Endothelial cell of coronary artery (primary cell): ENCODE data around the gene BRIP1. TPM values are rescaled to one million over a fixed set of nuclear protein-coding genes. Genes with fewer than 3 reads are reported as not detected.

Source experiments
- total RNA-seq: library from RNA; depleted of rRNA; stranded (reverse); fragments of >200 nt; gene quantifications from 2 replicates; pipeline ENCODE4 v1.2.3, GENCODE V29; 2014

BRIP1 gene
- 5.1 and 6.4 TPM in 2 replicates for total RNA-seq

GRCh38 chr17:61862975-61863800 lies at the start of gene BRIP1:
TSS of gene BRIP1 (minus strand) at chr17:61863528. CDS start at chr17:61861539, 1,989 bp downstream.

Other genes starting within 250 kb of the BRIP1 start
- gene INTS2, start 64.5 kb upstream of the BRIP1 start, total RNA-seq = 12.3 and 15.2 TPM in 2 replicates
- gene MED13, start 201.8 kb upstream of the BRIP1 start, total RNA-seq = 36.1 and 40.3 TPM in 2 replicates